ENCODE measurements around the gene DPP6.

- TF ChIP-seq, protein P1, sequence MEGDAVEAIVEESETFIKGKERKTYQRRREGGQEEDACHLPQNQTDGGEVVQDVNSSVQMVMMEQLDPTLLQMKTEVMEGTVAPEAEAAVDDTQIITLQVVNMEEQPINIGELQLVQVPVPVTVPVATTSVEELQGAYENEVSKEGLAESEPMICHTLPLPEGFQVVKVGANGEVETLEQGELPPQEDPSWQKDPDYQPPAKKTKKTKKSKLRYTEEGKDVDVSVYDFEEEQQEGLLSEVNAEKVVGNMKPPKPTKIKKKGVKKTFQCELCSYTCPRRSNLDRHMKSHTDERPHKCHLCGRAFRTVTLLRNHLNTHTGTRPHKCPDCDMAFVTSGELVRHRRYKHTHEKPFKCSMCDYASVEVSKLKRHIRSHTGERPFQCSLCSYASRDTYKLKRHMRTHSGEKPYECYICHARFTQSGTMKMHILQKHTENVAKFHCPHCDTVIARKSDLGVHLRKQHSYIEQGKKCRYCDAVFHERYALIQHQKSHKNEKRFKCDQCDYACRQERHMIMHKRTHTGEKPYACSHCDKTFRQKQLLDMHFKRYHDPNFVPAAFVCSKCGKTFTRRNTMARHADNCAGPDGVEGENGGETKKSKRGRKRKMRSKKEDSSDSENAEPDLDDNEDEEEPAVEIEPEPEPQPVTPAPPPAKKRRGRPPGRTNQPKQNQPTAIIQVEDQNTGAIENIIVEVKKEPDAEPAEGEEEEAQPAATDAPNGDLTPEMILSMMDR (conservative IDR thresholded peaks at IDR 0.05 in 1 of 2, IDR thresholded peaks at IDR 0.05 in 1 of 2; ENCODE audit: extremely low read depth in 1 of 2, insufficient read depth in 1 of 2, low read depth in 1 of 2, low read length in 2 of 2) = no peak
- TF ChIP-seq EZH2 (IDR thresholded peaks at IDR 0.05; ENCODE audit: borderline replicate concordance, low read length) = no peak
Observed at GRCh38 chr7:154656618-154657017, 604.4 kb downstream of the DPP6 start.
